Measurements from ENCODE around the gene JPT1.
"Not testable (repeated sequence)": the region's sequence is repeated elsewhere in the genome, so short reads cannot be mapped to it uniquely, and the experiment has no call there.

The JPT1 gene

DNA sequence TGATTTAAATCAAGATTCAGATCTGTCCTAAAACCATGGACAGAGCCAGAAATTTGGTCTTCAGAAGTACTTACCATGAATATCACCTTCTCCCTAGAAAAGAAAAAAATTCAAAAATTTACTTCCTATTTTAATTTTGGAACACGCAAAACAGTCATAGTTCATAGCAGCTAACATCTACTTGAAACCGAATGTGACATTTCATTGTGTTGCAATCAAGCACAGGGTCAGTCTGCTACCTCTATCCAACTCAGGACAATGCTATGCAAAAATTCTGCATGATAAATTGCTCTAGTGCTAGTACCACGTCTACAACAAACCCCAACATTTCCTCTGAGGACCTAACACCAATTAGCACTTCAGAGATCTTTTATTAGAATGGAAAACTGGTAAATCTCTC lies 7.7 kb downstream of the JPT1 start:
- no peak overlapping the region for H3K4me3 ChIP-seq (replicated peaks; ENCODE audit: low read depth, low read length)
- TF ChIP-seq, protein P1, sequence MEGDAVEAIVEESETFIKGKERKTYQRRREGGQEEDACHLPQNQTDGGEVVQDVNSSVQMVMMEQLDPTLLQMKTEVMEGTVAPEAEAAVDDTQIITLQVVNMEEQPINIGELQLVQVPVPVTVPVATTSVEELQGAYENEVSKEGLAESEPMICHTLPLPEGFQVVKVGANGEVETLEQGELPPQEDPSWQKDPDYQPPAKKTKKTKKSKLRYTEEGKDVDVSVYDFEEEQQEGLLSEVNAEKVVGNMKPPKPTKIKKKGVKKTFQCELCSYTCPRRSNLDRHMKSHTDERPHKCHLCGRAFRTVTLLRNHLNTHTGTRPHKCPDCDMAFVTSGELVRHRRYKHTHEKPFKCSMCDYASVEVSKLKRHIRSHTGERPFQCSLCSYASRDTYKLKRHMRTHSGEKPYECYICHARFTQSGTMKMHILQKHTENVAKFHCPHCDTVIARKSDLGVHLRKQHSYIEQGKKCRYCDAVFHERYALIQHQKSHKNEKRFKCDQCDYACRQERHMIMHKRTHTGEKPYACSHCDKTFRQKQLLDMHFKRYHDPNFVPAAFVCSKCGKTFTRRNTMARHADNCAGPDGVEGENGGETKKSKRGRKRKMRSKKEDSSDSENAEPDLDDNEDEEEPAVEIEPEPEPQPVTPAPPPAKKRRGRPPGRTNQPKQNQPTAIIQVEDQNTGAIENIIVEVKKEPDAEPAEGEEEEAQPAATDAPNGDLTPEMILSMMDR (IDR thresholded peaks at IDR 0.05; ENCODE audit: low read depth, low read length, missing control alignments): no peak
- no peak for DNase-seq (ENCODE audit: extremely low read depth, low read depth)

GRCh38 chr17:75144816-75145512 lies 9.3 kb downstream of the JPT1 start:
- no peak overlapping the region for H3K4me3 ChIP-seq (replicated peaks; ENCODE audit: low read depth, low read length)
- no peak for DNase-seq (ENCODE audit: extremely low read depth, low read depth)
- TF ChIP-seq, protein P1 (IDR thresholded peaks at IDR 0.05; ENCODE audit: low read depth, low read length, missing control alignments): no peak

- H3K4me3 ChIP-seq (replicated peaks; ENCODE audit: low read depth, low read length): no peak overlapping the region
- DNase-seq (ENCODE audit: extremely low read depth, low read depth): no peak
- TF ChIP-seq, protein P1 (IDR thresholded peaks at IDR 0.05; ENCODE audit: low read depth, low read length, missing control alignments): no peak
Observed at GRCh38 chr17:75142236-75142971, 11.9 kb downstream of the JPT1 start.

GRCh38 chr17:75138519-75138918 lies 15.8 kb downstream of the JPT1 start:
- TF ChIP-seq, protein P1 (IDR thresholded peaks at IDR 0.05; ENCODE audit: low read depth, low read length, missing control alignments): no peak
- no peak overlapping the region for H3K4me3 ChIP-seq (replicated peaks; ENCODE audit: low read depth, low read length)
- no peak for DNase-seq (ENCODE audit: extremely low read depth, low read depth)

DNA sequence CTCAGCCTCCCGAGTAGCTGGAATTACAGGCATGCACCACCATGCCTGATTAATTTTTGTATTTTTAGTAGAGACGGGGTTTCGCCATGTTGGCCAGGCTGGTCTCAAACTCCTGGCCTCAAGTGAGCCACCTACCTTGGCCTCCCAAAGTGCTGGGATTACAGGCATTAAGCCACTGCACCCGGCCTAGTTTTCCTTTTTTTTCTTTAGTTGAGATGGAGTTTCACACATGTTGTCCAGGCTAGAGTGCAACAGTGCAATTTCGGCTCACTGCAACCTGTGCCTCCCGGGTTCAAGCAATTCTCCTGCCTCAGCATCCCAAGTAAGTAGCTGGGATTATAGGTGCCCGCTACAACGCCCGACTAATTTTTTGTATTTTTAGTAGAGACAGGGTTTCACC lies 16.6 kb downstream of the JPT1 start:
- DNase-seq (ENCODE audit: extremely low read depth, low read depth); H3K4me3 ChIP-seq (replicated peaks; ENCODE audit: low read depth, low read length): not testable (repeated sequence)

GRCh38 chr17:75135946-75136345 lies 18.4 kb downstream of the JPT1 start:
- TF ChIP-seq, protein P1 (IDR thresholded peaks at IDR 0.05; ENCODE audit: low read depth, low read length, missing control alignments): no peak
- H3K4me3 ChIP-seq (replicated peaks; ENCODE audit: low read depth, low read length): no peak overlapping the region
- DNase-seq (ENCODE audit: extremely low read depth, low read depth): no peak

- no peak overlapping the region for H3K4me3 ChIP-seq (replicated peaks; ENCODE audit: low read depth, low read length)
- DNase-seq (ENCODE audit: extremely low read depth, low read depth): no peak
- TF ChIP-seq, protein P1 (IDR thresholded peaks at IDR 0.05; ENCODE audit: low read depth, low read length, missing control alignments): no peak
Observed at GRCh38 chr17:75135452-75135851, 18.9 kb downstream of the JPT1 start.

DNA sequence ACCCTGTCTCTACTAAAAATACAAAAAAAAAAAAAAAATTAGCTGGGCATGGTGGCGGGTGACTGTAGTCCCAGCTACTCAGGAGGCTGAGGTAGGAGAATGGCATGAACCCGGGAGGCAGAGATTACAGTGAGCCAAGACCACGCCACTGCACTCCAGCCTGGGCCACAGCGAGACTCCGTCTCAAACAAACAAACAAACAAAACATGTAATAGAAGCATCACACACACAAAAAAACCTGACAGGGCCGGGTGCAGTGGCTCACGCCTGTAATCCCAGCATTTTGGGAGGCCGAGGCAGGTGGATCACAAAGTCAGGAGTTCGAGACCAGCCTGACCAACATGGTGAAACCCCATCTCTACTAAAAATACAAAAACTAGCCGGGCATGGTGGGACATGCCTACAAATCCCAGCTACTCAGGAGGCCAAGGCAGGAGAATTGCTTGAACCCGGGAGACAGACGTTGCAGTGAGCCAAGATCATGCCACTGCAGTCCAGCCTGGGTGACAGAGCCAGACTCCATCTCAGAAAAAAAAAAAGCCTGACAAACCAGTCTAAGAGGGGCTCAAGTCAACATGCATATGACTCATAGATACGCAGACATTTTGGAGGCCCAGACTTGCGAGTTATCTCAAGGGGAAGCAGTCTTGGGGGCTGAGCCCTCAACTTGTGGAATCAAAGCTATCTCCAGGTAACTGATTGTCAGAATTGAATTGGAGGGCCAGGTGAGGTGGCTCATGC lies 20.5 kb downstream of the JPT1 start:
- not testable (repeated sequence) for DNase-seq (ENCODE audit: extremely low read depth, low read depth); H3K4me3 ChIP-seq (replicated peaks; ENCODE audit: low read depth, low read length)

Data from HFF-Myc (cell line).